ENCODE measurements around the gene CALML4.
"Not testable (repeated sequence)": the region's sequence is repeated elsewhere in the genome, so short reads cannot be mapped to it uniquely, and the experiment has no call there.

The CALML4 gene

GRCh38 chr15:68207176-68207935, 2.2 kb upstream of the CALML4 start:
- no peak for DNase-seq

- DNase-seq = no peak
These were observed 1.6 kb upstream of the CALML4 start for GRCh38 chr15:68206711-68207151.

- DNase-seq = peak; percentile 41
These were observed 915 bp upstream of the CALML4 start for GRCh38 chr15:68205954-68206539.

- DNase-seq = no peak
These were observed 419 bp upstream of the CALML4 start for GRCh38 chr15:68205558-68205944.

- no peak for DNase-seq
These were observed 771 bp downstream of the CALML4 start for GRCh38 chr15:68204361-68204760.

GRCh38 chr15:68203956-68204355, 1.2 kb downstream of the CALML4 start:
- DNase-seq = no peak

GRCh38 chr15:68203486-68203885, 1.6 kb downstream of the CALML4 start:
- DNase-seq = no peak

- DNase-seq = not testable (repeated sequence)
These were observed 2.1 kb downstream of the CALML4 start for GRCh38 chr15:68202994-68203393.

GRCh38 chr15:68201879-68202261, 3.3 kb downstream of the CALML4 start:
- DNase-seq = no peak

- DNase-seq = no peak
These were observed 3.8 kb downstream of the CALML4 start for GRCh38 chr15:68201153-68201878.

GRCh38 chr15:68200016-68200861, 4.9 kb downstream of the CALML4 start:
- DNase-seq = no peak

- DNase-seq = no peak
These were observed 5.8 kb downstream of the CALML4 start for GRCh38 chr15:68199340-68199739.

GRCh38 chr15:68197661-68198437, 7.3 kb downstream of the CALML4 start:
- no peak for DNase-seq

- no peak for DNase-seq
These were observed 8.0 kb downstream of the CALML4 start for GRCh38 chr15:68197170-68197492.

GRCh38 chr15:68196445-68197169, 8.5 kb downstream of the CALML4 start:
- no peak for DNase-seq

- no peak for DNase-seq
These were observed 9.6 kb downstream of the CALML4 start for GRCh38 chr15:68195336-68196112.

GRCh38 chr15:68192804-68193486, 12.2 kb downstream of the CALML4 start:
- no peak for DNase-seq

GRCh38 chr15:68192117-68192516, 13.0 kb downstream of the CALML4 start:
- DNase-seq = no peak

- no peak for DNase-seq
These were observed 13.6 kb downstream of the CALML4 start for GRCh38 chr15:68191555-68191954.

- DNase-seq = no peak
These were observed 15.1 kb downstream of the CALML4 start for GRCh38 chr15:68190048-68190447.

Measured in activated CD4-positive, alpha-beta T cell treated with anti-CD3 and anti-CD28 coated beads, Interleukin-10, Interleukin-2, amounts not matched to agents 100 ng/mL and 50 ng/mL, durations not matched to agents 16 hours and 8 hours (primary cell).